HG02852 (cell line): ENCODE data around the gene FAM209B.
"Not testable (repeated sequence)": the region's sequence is repeated elsewhere in the genome, so short reads cannot be mapped to it uniquely, and the experiment has no call there.

Experiments used
- ATAC-seq: cut with Tn5 transposase; IDR thresholded peaks from one replicate; pipeline ENCODE4 v1.9.1; 2021; ENCODE audit warnings: mild to moderate bottlenecking, moderate library complexity; ENCODE audit not compliant: unreplicated experiment

The FAM209B gene

GRCh38 chr20:56532946-56533345 lies at the start of gene FAM209B:
TSS of gene FAM209B (plus strand) at chr20:56533246. CDS start at chr20:56533342, 96 bp downstream.
- ATAC-seq = not testable (repeated sequence)

DNA sequence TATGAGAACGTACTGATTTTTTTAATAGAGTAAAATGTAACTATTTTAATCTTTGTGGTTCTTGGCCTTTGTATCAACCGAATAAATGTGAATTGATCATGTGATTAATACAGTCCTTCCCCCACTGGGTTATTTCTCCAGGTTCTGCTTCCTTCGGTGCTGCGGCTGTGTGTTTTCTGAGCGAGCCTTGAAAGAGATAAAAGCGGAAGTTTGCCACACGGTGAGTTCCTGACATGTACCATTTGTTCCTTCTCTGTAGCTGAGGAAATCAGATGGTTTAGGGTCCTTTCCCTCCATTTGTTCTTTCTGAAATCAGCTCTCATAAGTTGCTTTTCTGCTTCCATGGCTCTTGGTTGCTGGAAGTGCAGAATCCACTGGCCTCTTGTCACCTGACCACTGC lies 49.1 kb upstream of the FAM209B start:
- no peak for ATAC-seq

- ATAC-seq = no peak
These were observed 45.8 kb upstream of the FAM209B start for GRCh38 chr20:56487216-56487615.

DNA sequence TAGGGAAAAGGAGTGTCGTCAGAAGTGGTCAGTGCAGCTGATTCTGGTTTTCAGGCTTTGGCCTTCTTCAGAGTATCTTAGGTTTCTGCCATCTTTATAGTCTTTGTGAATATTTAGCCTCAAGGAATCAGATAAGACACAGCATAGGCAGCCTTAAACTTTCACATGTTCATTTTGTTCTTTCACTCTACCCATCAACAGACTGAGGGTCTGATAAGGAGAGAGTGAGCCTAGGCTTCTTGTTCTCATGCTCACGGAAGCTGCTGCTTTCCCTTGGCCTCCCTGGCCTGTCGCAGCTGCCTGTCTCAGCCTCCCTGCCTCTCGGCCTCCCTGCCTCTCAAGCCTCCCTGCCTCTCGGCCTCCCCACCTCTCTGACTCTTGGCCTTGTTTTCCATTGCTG lies 44.5 kb upstream of the FAM209B start:
- ATAC-seq = no peak

- no peak for ATAC-seq
These were observed 31.9 kb upstream of the FAM209B start for GRCh38 chr20:56501116-56501515.

DNA sequence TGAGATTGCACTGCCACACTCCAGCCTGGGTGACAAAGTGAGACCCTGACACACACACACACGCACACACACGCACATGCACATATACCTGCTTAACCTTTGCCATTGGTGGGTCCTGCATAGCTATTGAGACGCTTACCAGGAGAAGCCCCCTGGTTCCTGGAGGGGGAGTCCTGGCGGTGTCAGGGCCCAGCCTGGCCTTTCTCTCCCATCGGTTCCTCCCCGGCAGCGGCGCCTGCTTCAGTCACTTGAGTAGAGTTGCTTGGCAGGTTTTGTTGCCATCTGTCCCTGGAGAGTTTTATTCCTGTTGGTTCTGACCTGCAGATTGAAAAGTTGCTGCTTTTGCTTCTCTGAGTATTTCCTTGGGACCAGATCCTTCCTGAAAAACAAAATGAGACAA lies 29.1 kb upstream of the FAM209B start:
- ATAC-seq = no peak

GRCh38 chr20:56504373-56505005 lies 28.6 kb upstream of the FAM209B start:
- no peak for ATAC-seq

DNA sequence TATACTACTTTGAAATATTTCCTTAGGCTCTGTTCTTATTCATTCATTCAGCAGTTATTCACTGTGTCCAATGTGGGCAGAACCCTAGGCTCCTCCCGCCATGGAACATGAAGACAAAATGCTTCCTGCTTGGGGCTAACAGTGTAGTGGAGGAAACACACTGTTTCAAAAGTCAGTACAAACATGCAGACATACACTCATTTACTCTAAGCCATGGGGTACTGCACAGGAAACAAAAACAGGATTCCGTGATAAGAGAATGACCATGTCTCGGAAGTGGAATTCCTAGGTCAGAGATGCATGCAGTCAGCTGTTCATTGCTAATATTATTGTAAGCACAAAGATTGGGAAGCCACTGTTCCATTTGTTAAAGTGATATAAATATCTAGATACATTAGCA lies 26.9 kb upstream of the FAM209B start:
- ATAC-seq = no peak

GRCh38 chr20:56511926-56512325 lies 21.1 kb upstream of the FAM209B start:
- ATAC-seq = no peak

- ATAC-seq = no peak
These were observed 19.6 kb upstream of the FAM209B start for GRCh38 chr20:56513161-56514150.

DNA sequence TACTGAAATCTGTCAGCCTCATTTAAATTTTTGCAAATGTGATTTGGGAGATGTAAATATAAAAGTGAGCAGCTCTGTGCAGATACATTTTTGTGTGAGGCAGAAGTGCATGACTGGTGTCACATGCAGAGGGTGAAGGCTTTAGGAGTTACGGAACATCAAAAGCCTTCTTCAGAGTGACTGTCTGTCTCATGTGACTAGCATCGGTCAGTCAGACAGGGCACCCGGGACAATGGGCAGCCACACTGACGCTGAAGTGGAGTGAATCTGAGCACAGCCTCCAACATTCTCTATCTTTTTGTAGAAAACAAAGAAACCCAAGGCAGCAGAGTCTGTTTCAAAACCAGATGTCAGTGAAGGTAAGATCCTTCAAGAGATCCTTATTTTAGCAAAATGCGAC lies 16.4 kb upstream of the FAM209B start:
- ATAC-seq = no peak

GRCh38 chr20:56517211-56517610 lies 15.8 kb upstream of the FAM209B start:
- no peak for ATAC-seq

DNA sequence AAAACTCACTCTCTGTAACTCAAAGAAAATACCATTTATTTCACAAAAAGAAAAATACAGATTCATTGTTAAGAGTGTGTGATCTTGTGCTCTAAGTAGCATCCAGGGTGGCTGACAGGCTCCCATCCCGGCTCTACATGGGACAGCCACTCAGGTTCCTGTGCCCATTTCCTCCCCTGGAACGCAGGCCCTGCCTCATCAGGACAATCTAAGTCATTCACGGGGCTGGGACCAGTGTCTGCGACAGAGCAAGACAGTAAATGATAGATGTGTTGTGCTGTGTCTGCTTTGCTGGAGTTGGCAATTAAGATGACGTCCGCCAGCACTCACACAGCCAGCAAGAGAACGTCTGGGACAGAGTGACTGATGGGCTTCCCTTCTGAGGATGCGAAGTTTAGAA lies 15.4 kb upstream of the FAM209B start:
- ATAC-seq = no peak

DNA sequence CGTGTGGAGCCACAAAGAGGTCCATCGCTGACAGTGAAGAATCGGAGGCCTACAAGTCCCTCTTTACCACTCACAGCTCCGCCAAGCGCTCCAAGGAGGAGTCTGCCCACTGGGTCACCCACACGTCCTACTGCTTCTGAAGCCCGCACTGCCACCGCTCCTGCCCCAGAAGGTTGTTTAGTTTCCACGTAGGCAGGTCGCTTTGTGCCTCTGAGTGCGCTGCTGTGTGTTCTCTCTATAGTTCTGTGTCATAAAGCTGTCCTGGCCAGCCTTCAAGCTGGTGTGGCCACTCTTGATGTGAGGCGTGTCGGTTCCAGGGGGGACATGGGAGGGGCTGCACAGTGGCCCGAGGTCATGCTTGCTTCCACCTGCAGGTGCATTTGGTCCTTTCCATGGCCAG lies 14.9 kb upstream of the FAM209B start:
- no peak for ATAC-seq

- ATAC-seq = no peak
These were observed 14.2 kb upstream of the FAM209B start for GRCh38 chr20:56518721-56519398.

DNA sequence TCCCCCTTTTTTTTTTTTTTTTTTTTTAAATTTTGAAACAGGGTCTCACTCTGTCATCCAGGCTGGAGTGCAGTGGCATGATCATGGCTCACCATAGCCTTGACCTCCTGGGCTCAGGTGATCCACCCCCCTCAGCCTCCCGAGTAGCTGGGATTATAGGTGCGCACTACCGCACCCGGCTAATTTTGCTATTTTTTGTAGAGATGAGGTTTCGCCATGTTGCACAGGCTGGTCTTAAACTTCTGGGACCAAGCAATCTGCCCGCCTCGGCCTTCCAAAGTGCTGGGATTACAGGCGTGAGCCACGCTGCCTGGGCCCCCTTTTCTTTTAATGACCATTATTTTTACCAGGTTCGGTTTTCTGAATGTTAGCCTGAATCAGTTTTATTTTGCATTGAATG lies 13.5 kb upstream of the FAM209B start:
- ATAC-seq = no peak

DNA sequence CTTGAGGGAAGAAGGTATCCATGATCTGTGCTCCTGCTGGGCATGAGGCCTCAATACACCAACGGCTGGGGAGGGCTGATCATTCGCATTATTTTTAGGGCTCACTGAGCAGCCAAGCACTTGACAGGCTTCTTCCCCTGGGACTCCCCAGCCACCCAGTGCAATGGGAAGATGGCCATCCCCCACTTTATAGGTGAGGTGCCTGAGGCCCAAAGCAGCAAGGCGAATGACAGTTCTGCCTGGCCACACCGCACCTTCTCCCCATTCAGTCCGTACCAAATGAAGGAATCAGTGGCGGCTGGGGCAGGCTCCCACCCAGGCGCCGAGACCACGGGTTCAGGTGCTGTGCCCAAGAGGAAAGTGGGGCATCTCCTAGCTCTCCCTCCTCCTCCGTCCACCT lies 12.9 kb upstream of the FAM209B start:
- ATAC-seq = no peak

- ATAC-seq = not testable (repeated sequence)
These were observed 12.2 kb upstream of the FAM209B start for GRCh38 chr20:56520746-56521354.

- ATAC-seq = no peak
These were observed 10.7 kb upstream of the FAM209B start for GRCh38 chr20:56522311-56522710.

DNA sequence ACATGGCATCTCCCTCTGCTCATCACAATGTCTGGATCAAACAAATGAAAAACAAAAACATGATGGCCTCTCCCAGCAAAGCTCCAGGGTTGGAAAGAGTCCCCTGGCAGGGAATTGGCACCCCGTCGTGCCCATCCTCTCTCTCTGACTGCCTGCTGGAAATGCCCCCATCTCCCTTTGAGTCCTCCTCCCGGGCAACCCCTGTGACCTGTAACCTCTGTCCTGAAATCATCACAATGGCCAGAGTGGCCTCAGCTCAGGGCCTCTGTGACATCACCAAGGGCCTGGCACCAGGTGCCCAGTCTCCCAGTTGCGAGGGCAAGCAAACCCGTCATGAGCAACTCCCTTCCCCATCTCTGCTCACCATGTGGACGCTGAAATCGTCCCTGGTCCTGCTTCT lies 8.6 kb upstream of the FAM209B start, which contains the start of gene FAM209A:
Gene FAM209A, plus strand, starts transcription at position 301 of the 400 bp plus-strand sequence. Its CDS starts 65 bp downstream, at position 366.
- not testable (repeated sequence) for ATAC-seq

DNA sequence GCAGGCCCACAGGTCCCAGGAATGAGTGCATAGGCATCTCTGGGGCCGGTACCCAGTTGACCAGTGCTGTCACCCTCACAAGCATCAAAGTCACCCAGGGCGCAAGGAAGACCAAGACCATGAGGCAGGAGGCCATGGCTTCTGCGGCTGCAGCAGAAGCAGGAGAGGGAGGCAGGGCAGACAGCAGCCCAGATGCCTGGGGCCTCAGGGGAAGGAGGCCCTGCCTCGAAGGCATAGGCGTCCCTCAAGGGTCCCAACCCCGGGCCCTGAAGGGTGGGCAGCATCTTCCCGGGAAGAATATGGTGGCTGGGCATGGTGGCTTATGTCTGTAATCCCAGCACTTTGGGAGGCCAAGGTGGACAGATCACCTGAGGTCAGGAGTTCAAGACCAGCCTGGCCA lies 5.5 kb upstream of the FAM209B start:
- no peak for ATAC-seq
